Kidney (tissue), 14 donors: ENCODE results near the gene SPCS1. TPM values are rescaled to one million over a fixed set of nuclear protein-coding genes. Genes with fewer than 3 reads are reported as not detected.

Source experiments
- DNase-seq, 5 donors: peaks; one replicate each; pipeline ENCODE4 v3.0.0-alpha.2; 2013 to 2020
- FAIRE-seq: peaks from 2 replicates; lab custom pipeline; 2012; peaks lifted over from hg19 to GRCh38; lab: Jason Lieb, UNC
- H3K27ac ChIP-seq, 2 donors: one replicate each; pipeline ENCODE4 v1.7.0; 2013; ENCODE audit warnings: low read depth in 2 of 2, low read length in 2 of 2, inconsistent platforms in 1 of 2
- H3K27me3 ChIP-seq: one replicate; pipeline ENCODE4 v1.7.1; 2013; ENCODE audit warnings: low read length, inconsistent platforms; ENCODE audit not compliant: control insufficient read depth, insufficient read depth
- H3K36me3 ChIP-seq, 3 donors: one replicate each; pipeline versions ENCODE4 v1.7.0 to v1.7.1; 2013; ENCODE audit warnings: low read length in 3 of 3, control low read depth in 1 of 3, inconsistent platforms in 1 of 3; ENCODE audit not compliant: insufficient read depth in 3 of 3, control insufficient read depth in 2 of 3
- H3K4me1 ChIP-seq, 3 donors: one replicate each; pipeline versions ENCODE4 v1.7.0 to v1.7.1; 2013; ENCODE audit warnings: low read length in 3 of 3, inconsistent platforms in 1 of 3, low read depth in 1 of 3; ENCODE audit not compliant: control insufficient read depth in 2 of 3, insufficient read depth in 2 of 3
- H3K4me3 ChIP-seq, 3 donors: one replicate each; pipeline versions ENCODE4 v1.7.0 to v1.8.1; 2013; ENCODE audit warnings: low read length in 3 of 3, control low read depth in 1 of 3, inconsistent platforms in 1 of 3
- H3K9ac ChIP-seq, 3 donors: one replicate each; pipeline versions ENCODE4 v1.7.0 to v1.7.1; 2013; ENCODE audit warnings: low read length in 3 of 3, control low read depth in 1 of 3, inconsistent platforms in 1 of 3
- H3K9me3 ChIP-seq, 3 donors: one replicate each; pipeline versions ENCODE4 v1.7.0 to v1.7.1; 2013; ENCODE audit warnings: low read length in 3 of 3, control low read depth in 1 of 3, inconsistent platforms in 1 of 3; ENCODE audit not compliant: control insufficient read depth in 2 of 3, insufficient read depth in 1 of 3
- CTCF ChIP-seq: IDR thresholded peaks from 3 replicates; pipeline ENCODE4 v1.5.1; 2012; ENCODE audit warnings: mild to moderate bottlenecking, moderate library complexity, borderline replicate concordance; ENCODE audit not compliant: insufficient read depth; ENCODE audit errors: extremely low read depth
- intact Hi-C: fragments of 100-400 bp; cut with DNase I; formaldehyde crosslinking; loops from one replicate; pipeline ENCODE4 v1.11.1; 2022
- polyA plus RNA-seq: library from polyadenylated mRNA; stranded (reverse); fragments of 350-450 nt; fragmentation: Illumina TruSeq; extraction: RNeasy Lipid Tissue Mini Kit (QIAGEN cat#74804); gene quantifications from one replicate; pipeline ENCODE4 v1.2.3, GENCODE V29; 2014; ENCODE audit warnings: low read depth, low replicate concordance; ENCODE audit not compliant: insufficient read depth
- total RNA-seq: library from RNA; stranded (reverse); fragmentation: NEBNext Ultra II Directional; extraction: Animal tissue kit (Norgen Biotek cat#: 25700); gene quantifications from one replicate; pipeline ENCODE4 v1.2.1, GENCODE V29; 2021
- donor health status: control.
- donor health status: control.
- donor health status: control.
- donor health status: control.
- donor health status: control.
- donor health status: DM: yes; HTN: yes; CAD: no.
- donor health status: Normal renal cell carcinoma (clear cell type).

Gene SPCS1
- total and polyA plus RNA-seq, 2 donors from 2014 or later = 124 to 265 TPM

DNA sequence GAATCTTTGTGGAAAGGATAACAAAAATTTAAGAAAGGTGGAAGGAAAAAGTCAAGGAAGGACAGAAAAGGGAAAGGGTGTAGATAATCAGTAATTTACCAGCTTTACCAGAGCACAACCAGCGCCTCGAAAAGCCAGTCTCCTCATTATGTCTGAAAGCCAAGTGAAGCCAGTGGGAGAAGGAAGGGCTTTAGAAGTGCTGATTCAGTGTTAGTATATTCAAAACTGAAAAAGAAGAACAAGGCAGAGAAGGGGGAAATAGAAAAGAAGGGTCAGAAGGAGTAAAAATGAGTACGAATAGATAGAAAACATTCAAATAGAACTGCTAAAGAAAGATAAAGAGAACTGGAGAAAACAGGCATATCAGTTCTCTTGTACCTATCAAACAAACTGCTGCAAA, 24.3 kb upstream of the SPCS1 start:
- Histone ChIP-seq H3K36me3 (peaks cover 8 to 32% (median 11%) of the 10 kb centered on the region in 3 donors), H3K27me3 (no peaks in the 10 kb centered on the region), H3K9me3 (no peaks in the 10 kb centered on the region), H3K4me1 (peaks cover 0 to 22% (median 19%) of the 10 kb centered on the region in 3 donors), H3K4me3 (no peak overlapping the region), H3K27ac (peak overlapping the region; percentile 5 to 76), H3K9ac (no peak overlapping the region)
- TF ChIP-seq CTCF = no peak
- intact Hi-C loops = no loop called here
- no peak for DNase-seq
- no peak for FAIRE-seq

DNA sequence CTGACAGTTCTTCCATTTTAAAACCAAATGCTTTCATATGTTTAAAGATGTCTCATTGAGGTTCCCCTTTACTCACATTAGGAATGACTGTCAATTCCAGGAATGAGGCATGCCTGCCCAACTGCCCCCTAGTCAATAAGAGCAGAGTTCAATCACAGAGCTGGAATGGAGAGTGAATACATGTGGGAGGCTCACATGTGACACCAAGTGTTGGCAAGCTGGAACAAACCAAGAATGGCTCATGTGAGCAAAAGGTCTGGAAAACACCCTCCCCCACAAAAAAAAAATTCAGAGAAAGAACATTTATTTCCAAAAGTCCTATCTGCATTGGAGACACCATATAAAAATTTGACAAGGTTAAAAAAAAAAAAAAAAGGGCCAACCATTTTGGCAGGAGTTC, 23.9 kb upstream of the SPCS1 start:
- H3K27ac ChIP-seq = peak overlapping the region; percentile 5 to 76
- H3K36me3 ChIP-seq = peaks cover 8 to 28% (median 11%) of the 10 kb centered on the region in 3 donors
- H3K4me1 ChIP-seq = peaks cover 3 to 26% (median 22%) of the 10 kb centered on the region in 3 donors
- intact Hi-C loops = no loop called here
- no peak overlapping the region for H3K9ac ChIP-seq
- TF ChIP-seq CTCF = peak; percentile 31
- peak in 2 of 5 donors; percentile 27 to 66 for DNase-seq
- H3K4me3 ChIP-seq = no peak overlapping the region
- peak; percentile 29 for FAIRE-seq
- no peaks in the 10 kb centered on the region for H3K9me3 ChIP-seq
- no peaks in the 10 kb centered on the region for H3K27me3 ChIP-seq

- Histone ChIP-seq H3K27ac (no peak overlapping the region), H3K9ac (no peak overlapping the region), H3K36me3 (peaks cover 11 to 31% (median 20%) of the 10 kb centered on the region in 3 donors), H3K4me3 (no peak overlapping the region), H3K4me1 (peaks cover 4 to 28% (median 22%) of the 10 kb centered on the region in 3 donors), H3K9me3 (no peaks in the 10 kb centered on the region), H3K27me3 (no peaks in the 10 kb centered on the region)
- TF ChIP-seq CTCF = no peak
- intact Hi-C loops = no loop called here
- DNase-seq (peak in 1 of 5 donors; percentile 74), FAIRE-seq (no peak)
Measured at GRCh38 chr3:52683611-52684010, 22.3 kb upstream of the SPCS1 start.

DNA sequence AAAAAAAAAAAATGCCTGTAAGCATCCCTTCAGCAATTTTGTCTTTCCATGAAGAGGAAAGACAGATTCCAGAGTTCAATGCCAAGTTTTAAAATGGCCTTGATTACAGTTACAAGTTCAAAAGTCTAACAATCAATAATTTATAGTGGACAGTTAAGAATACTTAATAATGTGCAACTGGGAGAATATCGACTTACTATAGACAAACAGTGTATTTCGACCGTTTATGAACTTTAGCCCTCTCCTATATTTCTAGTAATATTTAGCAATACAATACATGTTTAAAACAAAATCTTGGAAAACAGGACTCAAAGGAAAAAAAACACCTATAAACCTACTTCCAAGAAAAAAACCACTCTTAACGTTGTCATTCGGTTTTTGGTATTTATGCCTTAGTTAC, 21.7 kb upstream of the SPCS1 start:
- H3K36me3 ChIP-seq = peaks cover 16 to 31% (median 21%) of the 10 kb centered on the region in 3 donors
- H3K4me1 ChIP-seq = peaks cover 4 to 28% (median 22%) of the 10 kb centered on the region in 3 donors
- H3K9me3 ChIP-seq = no peaks in the 10 kb centered on the region
- intact Hi-C loops = no loop called here
- no peaks in the 10 kb centered on the region for H3K27me3 ChIP-seq
- DNase-seq = no peak
- FAIRE-seq = no peak
- H3K27ac ChIP-seq = no peak overlapping the region
- TF ChIP-seq CTCF = no peak
- H3K4me3 ChIP-seq = peak overlapping the region in 2 of 3 donors; percentile 90 to 93
- no peak overlapping the region for H3K9ac ChIP-seq
